NCI-H2107 treated with DMSO at 0.1 percent for 48 hours (cell line): Measurements from ENCODE around the gene TAF4.

Source experiments
- DNase-seq: peaks from one replicate; lab custom pipeline; 2025; ENCODE audit not compliant: unreplicated experiment; lab: John Stamatoyannopoulos, UW

Gene TAF4

DNA sequence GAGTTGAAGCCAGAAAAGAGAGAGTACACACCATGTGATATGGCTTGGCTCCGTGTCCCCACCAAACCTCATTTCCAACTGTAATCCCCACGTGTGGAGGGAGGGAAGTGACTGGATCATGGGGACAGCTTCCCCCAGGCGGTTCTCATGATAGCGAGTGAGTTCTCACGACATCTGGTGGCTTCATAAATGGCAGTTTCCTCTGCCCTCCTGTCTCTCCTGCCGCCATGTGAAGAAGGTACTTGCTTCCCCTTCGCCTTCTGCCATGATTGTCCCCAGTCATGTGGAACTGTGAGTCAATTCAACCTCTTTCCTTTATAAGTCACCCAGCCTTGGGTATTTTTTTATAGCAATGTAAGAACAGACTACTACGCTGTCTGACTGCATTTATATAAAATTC is 40.3 kb downstream of the TAF4 start:
- DNase-seq: no peak

DNA sequence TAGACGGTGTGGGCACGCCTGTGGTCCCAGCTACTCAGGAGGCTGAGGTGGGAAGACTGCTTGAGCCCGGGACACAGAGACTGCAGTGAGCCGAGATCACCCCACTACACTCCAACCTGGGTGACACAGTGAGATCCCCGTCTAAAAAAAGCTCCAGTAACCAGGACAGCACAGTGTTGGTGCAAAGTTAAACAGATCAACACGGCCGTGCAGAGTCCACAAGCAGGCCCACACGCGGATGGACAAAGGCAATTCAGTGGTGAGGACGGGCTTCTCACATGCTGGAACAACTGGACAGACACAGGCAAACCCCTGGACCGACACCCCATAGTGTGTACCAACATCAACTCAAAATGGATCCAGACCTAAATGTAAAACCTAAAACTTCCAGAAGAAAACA is 41.7 kb downstream of the TAF4 start:
- no peak for DNase-seq

DNA sequence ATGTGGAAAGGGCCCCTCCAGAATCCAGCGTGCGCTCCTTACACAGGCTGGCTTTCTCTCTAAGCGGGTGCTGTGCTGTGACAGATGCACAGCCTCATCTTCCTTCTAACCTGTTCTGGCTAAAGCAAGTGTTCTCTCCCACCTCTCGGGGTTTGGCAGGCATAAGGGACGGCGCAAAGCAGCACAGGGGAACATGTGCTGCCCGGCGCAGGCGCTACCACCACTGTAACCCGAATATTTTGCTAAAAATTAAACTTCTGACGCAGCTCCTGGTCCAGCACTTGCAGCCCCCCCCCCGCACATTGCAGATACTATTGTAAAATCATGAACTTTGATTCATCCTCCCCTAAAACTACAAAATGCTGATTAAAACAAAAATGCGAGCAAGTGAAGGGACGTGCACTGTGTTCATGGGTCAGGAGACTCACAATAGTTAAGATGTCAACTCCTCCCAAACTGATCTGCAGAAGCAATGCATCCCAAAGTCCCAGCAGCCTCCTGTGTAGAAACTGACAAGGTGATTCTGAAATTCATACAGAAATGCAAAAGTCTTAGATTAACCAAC is 43.0 kb downstream of the TAF4 start:
- no peak for DNase-seq

DNA sequence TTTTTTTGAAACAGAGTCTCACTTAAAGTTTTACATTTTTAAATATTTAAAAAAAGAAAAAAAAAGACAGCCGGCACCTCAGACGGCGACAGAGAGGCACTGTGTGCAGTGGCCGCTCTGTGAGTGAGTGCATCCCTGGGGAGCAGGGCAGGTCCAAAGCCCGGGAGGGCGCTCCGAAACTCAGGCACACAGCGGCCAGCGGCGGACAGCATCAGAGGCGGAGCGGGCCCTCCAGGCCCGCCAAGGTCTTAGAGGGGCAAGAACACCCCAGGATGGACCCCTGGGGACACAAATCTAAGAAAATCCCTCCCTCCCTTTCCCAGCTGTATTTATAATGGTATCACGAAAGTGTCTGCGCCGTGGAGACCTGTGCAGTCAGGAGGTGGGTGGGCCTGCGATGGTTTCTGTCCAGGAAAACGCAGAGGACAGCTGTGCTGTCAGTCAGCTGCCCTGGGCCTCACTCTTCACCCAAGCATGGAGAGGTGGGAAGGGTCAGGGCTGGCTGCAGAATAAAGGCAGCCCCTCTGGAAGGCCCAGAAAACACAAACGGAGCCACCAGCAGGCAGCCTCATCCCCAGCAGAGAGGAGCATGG is 43.8 kb downstream of the TAF4 start:
- DNase-seq: no peak

DNA sequence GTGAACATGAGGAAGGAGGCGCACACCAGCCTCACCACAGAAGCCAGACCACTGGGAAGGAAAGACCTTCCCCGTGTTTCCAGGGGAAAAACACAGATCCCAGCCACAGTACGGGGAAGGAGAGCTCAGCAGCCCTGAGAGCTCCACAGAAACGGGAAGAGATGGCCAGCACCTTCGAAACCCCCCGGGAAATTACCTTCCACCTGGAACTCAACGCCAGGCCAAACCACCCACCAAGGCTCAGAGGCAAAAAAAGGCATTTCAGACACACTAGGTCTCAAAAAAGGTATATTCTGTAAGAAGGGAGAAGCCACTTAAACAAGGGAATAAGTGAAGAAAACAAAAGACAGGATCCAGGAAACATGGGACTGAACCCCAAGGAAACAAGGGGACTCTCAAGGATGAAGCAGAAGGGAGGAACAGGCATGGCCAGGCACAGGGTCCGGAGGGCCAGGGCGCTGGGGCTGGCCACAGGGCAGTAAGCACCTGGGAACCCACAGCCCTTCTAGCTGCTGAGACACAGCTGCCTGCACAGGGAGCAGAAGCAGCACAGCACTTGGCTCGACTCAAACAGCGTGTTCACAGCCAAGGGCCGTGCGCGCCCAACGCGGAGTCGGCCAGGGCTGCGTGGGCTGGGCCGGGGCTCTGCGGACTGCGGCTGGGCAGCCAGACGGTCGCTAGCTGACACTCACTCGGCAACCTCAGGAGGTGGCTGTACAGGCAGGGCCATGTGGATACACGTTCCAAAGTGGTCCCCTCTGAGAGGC is 44.6 kb downstream of the TAF4 start:
- DNase-seq: no peak

DNA sequence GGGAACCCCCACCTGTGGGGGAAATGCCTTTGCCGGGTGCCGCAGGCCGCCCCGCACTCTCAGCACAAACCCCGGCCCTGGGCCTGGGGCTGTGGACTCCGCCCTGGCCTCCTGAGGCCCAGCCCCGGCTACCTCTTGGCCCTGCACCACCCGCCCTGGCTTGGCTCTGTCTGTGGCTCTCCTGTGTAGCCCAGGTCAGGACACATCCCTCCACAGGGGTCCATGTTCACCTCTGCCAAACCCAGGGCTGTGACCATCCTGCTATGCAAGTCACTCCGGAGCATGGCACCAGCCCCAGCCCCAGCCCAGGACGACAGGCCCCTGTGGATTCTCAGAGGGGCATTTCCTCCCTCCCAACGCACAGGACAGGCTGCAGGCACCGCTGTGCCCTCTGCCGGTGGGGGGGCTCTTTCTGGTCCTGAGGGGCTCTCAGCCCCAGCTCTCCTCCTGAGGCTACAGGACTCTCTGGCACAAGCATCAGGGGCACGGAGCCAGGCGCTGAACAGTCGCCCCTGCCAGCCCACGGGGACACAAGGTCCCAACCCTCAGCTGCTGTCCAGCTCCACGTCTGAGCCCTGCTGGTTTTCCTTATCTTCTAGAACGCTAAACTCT is 45.7 kb downstream of the TAF4 start:
- no peak for DNase-seq

GRCh38 chr20:62019144-62019805 is 46.4 kb downstream of the TAF4 start:
- no peak for DNase-seq

- no peak for DNase-seq
These were observed 47.1 kb downstream of the TAF4 start for GRCh38 chr20:62018437-62019143.

DNA sequence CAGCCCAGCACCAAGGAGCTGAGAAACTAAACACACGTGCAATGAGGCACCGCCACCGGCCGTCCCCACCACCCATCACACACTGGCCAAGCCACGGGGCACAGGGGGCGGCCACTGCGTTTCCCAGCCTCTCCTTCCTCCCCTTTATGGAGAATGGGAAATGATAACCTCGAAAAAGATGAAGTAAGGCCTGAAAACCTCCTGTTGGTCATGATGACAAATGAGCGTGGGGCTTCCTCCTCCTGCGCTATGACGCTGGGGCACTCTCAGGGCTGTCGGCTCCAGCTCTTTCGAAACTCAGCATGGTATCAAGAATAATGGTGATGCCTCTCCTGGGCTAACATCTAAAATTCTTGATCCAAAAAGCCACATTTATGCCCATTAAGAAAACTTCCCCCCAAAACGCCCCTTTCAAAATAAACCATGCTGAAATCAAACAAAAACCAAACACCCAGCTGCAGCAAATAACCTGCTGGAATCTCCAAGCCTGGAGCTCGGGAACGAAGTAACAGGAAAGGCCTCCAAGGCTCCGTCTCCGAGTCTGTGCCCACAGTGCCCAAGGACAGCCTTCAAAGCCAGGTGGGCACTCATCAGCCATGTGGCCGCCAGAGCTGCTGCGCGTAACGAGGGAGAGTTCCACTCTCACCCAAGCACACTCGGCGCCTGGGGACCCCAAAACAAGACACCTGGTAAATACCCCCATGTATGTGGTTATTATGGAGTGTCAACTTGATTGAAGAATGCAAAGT is 50.0 kb downstream of the TAF4 start:
- no peak for DNase-seq

GRCh38 chr20:62014889-62015537 is 50.7 kb downstream of the TAF4 start:
- DNase-seq: no peak

DNA sequence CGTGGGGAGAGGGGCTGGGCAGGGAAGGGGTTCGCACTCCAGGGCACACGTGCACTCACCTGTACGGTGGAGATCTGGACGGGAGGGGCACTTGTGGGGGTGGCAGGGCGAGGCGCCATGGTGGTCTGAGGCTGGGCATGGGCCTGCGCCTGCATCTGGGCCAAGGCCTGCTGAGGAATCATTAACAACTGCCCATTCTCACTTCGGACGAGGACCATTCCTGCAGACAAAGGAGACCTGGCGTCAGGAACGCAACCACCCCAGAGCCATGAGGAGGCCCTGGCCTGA is 51.2 kb downstream of the TAF4 start:
- DNase-seq: no peak

DNA sequence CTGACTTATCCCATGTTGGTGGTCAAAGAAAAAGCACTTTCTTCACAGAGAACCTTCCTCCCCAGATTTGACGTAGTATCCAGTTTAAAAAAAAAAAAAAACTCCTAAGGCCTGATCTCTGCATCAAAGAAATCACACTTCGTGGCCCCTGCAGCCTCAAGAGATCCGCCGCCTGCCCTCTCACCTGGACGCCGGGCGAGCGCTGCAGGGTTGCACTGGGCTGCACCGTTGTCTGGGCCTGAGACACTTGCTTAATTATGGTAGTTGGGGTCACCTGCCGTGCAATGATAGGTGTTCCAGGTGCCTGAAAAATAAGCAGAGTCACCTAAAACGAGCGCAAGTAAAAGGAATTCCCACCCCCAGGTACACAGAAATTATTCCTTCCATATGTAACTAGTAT is 53.0 kb downstream of the TAF4 start:
- DNase-seq: no peak

DNA sequence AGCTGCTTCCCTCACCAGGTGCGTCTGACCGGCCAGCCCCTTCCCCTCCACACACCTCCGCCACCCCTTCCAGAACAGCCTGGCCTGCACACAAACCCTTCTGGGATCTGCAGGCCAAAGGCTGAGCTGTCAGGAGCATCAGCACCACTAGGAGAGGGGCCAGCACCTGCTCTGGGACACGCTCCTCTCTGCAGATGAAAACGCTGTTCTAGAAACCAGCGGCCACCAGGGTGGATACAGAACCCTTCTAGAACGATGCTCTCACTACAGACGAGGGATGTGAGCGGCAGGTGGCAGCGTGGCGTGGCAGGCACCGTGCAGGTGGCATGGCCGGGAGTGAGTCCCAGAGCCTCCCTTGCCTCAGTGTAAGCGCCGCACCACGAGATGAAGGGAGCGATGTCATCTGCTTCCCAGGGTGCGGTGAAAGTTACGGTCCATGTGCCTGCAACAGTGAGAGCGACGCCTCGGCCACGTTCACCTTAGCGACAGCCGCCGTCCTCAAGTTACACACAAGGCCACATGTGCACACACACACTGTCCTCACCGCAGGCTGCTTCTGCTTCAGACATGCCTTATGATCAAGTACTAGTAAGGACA is 53.6 kb downstream of the TAF4 start:
- DNase-seq: no peak

- no peak for DNase-seq
These were observed 54.3 kb downstream of the TAF4 start for GRCh38 chr20:62011403-62011790.

DNA sequence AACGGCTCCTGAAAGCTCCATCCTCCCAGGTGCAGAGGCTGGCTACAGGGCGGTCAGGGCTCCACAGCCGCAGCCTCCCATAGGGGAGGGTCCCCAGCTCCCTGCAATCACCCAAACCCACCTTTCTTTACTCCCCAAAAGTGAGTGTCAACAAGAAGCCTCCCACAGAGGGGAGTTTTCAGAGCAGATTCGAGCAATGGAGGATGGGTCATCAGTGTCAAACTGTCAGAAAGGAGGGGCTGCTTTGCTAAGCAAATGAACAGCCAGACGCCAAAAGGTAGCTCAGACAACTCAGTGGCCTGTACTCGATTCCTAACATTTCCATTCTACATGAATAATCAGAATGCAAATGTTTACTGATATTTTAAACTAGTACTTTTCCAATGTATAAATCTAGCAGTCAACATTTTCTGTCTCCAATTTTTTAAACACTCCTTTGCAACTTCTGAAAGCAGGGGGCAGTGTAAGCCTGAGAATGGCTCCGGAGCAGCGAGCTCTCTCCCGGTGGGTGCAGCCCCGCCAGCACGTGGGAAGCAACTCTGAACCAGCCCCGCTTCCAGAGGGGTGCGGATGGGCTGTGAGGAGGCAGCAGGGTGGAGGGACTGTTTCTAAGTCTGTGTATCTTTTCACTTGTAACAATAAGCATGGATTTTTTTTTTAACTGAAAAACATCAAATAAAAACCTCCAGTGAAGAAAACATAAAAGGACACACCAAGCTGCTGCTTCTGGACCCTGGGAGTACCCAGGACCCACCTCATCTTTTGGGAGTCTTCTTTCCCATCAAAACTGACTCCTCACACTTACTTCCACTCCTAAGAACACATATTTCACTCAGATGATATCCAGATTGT is 54.9 kb downstream of the TAF4 start:
- DNase-seq: peak; percentile 6

DNA sequence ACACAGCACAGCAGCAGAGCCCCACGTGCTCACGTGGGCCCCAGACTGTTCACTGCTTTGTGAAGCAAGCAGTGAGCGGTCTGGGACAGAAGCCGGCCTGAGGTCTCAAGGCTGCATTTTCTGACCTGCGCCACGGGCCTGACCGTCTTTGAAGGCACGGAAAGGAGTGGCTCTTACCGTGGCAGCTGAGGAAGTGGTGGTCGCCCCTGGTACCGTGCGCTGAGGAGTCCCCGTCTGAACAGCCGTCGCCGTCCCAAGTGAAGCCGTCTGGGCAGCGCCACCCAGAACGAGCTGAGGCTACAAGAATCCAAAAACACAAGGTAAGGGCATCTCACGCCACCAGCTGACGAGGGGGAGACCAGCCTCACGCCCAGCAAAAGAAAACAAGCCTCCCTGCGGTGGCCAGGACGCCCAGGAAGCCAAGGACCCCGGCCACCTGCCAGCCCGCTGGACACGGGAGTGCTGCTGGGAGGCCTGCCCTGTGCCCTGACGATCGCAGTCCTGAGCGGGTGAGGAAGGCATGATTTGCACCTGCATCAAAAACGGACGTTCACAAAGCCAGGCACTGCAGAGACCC is 55.7 kb downstream of the TAF4 start:
- DNase-seq: no peak

GRCh38 chr20:62009322-62009721 is 56.4 kb downstream of the TAF4 start:
- DNase-seq: no peak

- no peak for DNase-seq
These were observed 57.0 kb downstream of the TAF4 start for GRCh38 chr20:62008643-62009183.
